ENCODE data around the gene MPND. TPM values are rescaled to one million over a fixed set of nuclear protein-coding genes. Genes with fewer than 3 reads are reported as not detected.
A peak's percentile ranks its signal among the peaks of the same experiment; 100 is the strongest.

Gene MPND
- total and polyA plus RNA-seq, 2 of the 13 experiments (the other 11 are each of a cell fraction or from before 2014, with no cell fraction given) = 10.8 to 15.8 TPM

GRCh38 chr19:4301590-4302242, 41.6 kb upstream of the MPND start:
- peak overlapping the region; percentile 63 for H3K9ac ChIP-seq (ENCODE audit: insufficient read depth, low read depth, low read length)
- H3K9me3 ChIP-seq (ENCODE audit: low read length) = no peaks in the 10 kb centered on the region
- H4K20me1 ChIP-seq (ENCODE audit: insufficient read depth, low read length) = no peaks in the 10 kb centered on the region
- CTCF ChIA-PET (ENCODE audit: low intra/inter-chr PET ratio, low total read pairs) = no interaction called here
- no peaks in the 10 kb centered on the region for H3K36me3 ChIP-seq (replicated peaks in 1 of 2; ENCODE audit: control insufficient read depth in 1 of 2, insufficient read depth in 2 of 2, low read length in 2 of 2)
- no peaks in the 10 kb centered on the region for H3K79me2 ChIP-seq (ENCODE audit: insufficient read depth, low read length)
- H2AFZ ChIP-seq (ENCODE audit: low read length) = peak overlapping the region; percentile 97
- ATAC-seq (peak; percentile 41), FAIRE-seq (no peak), DNase-seq (ENCODE audit: low spot score) (no peak)
- H3K4me1 ChIP-seq (ENCODE audit: insufficient read depth, low read length) = peaks cover 35% of the 10 kb centered on the region
- no TSS peak for BruUV-seq (replicated peaks)
- TF ChIP-seq ZNF263 (CRISPR knock-in tag; IDR thresholded peaks at IDR 0.05) (no peak), PPARG (CRISPR knock-in tag; conservative IDR thresholded peaks at IDR 0.05) (0 out of 2 replicates have a peak, but pooled peaks have one; percentile 26), NFIB (CRISPR knock-in tag; IDR thresholded peaks at IDR 0.05; ENCODE audit: borderline replicate concordance) (no peak), ZFP91 (CRISPR knock-in tag; IDR thresholded peaks at IDR 0.05; ENCODE audit: borderline replicate concordance) (peak; percentile 15; the same call in 1 of the 2 replicates), ZNF674 (CRISPR knock-in tag; IDR thresholded peaks at IDR 0.05; ENCODE audit: low read depth) (no peak), CBX2 (IDR thresholded peaks at IDR 0.05; ENCODE audit: low read depth, low read length) (no peak), CBX2 (CRISPR knock-in tag; IDR thresholded peaks at IDR 0.05; ENCODE audit: low read depth) (no peak), TEAD3 (CRISPR knock-in tag; optimal IDR thresholded peaks at IDR 0.05; ENCODE audit: borderline replicate concordance) (peak; percentile 28), ZFX (CRISPR knock-in tag; IDR thresholded peaks at IDR 0.05; ENCODE audit: low read depth) (peak; percentile 41; the same call in 1 of the 2 replicates), HOXA7 (CRISPR knock-in tag; IDR thresholded peaks at IDR 0.05) (no peak), TGIF2 (CRISPR knock-in tag; IDR thresholded peaks at IDR 0.05) (0 out of 2 replicates have a peak, but pooled peaks have one; percentile 26), MAZ (IDR thresholded peaks at IDR 0.05; ENCODE audit: borderline replicate concordance, low read depth, low read length) (no peak), MAZ (CRISPR knock-in tag; IDR thresholded peaks at IDR 0.05; ENCODE audit: low read depth) (no peak), ZMYM3 (CRISPR knock-in tag; IDR thresholded peaks at IDR 0.05) (peak; percentile 46), ZNF275 (CRISPR knock-in tag; IDR thresholded peaks at IDR 0.05; ENCODE audit: borderline replicate concordance) (no peak)
- TF ChIP-seq, protein P1, sequence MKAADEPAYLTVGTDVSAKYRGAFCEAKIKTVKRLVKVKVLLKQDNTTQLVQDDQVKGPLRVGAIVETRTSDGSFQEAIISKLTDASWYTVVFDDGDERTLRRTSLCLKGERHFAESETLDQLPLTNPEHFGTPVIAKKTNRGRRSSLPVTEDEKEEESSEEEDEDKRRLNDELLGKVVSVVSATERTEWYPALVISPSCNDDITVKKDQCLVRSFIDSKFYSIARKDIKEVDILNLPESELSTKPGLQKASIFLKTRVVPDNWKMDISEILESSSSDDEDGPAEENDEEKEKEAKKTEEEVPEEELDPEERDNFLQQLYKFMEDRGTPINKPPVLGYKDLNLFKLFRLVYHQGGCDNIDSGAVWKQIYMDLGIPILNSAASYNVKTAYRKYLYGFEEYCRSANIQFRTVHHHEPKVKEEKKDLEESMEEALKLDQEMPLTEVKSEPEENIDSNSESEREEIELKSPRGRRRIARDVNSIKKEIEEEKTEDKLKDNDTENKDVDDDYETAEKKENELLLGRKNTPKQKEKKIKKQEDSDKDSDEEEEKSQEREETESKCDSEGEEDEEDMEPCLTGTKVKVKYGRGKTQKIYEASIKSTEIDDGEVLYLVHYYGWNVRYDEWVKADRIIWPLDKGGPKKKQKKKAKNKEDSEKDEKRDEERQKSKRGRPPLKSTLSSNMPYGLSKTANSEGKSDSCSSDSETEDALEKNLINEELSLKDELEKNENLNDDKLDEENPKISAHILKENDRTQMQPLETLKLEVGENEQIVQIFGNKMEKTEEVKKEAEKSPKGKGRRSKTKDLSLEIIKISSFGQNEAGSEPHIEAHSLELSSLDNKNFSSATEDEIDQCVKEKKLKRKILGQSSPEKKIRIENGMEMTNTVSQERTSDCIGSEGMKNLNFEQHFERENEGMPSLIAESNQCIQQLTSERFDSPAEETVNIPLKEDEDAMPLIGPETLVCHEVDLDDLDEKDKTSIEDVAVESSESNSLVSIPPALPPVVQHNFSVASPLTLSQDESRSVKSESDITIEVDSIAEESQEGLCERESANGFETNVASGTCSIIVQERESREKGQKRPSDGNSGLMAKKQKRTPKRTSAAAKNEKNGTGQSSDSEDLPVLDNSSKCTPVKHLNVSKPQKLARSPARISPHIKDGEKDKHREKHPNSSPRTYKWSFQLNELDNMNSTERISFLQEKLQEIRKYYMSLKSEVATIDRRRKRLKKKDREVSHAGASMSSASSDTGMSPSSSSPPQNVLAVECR (CRISPR knock-in tag; IDR thresholded peaks at IDR 0.05; ENCODE audit: borderline replicate concordance) = no peak
- intact Hi-C loops (cut with micrococcal nuclease; ENCODE audit: unreplicated experiment) = no loop called here
- peak overlapping the region; percentile 21 to 55 (median 31); a peak in 5 of 6 replicates for H3K4me3 ChIP-seq (replicated peaks in 1 of 3; ENCODE audit: insufficient read depth in 1 of 3, low read depth in 2 of 3, low read length in 3 of 3)
- WGBS (ENCODE audit: low lambda C conversion rate) = 18% methylated on average over 13 of the region's 13 CpGs
- peak overlapping the region; percentile 18 for H3K27ac ChIP-seq (ENCODE audit: extremely low read length, insufficient read depth, low read length)
- peaks cover 2 to 11% of the 10 kb centered on the region in 2 experiments; a peak in 4 of 5 replicates for H3K27me3 ChIP-seq (ENCODE audit: control insufficient read depth in 1 of 2, insufficient read depth in 2 of 2, low read length in 2 of 2)
- H3K4me2 ChIP-seq (ENCODE audit: low read depth, low read length) = peak overlapping the region; percentile 79
- POLR2A ChIA-PET = interaction anchor here (1.0 kb wide), 1 partner anchor 41 kb away, joined by 4 read pairs; the partner anchor contains the start of gene MPND
- in situ Hi-C loops (cut with HindIII; ENCODE audit: extremely low pct_ligation_motif_present, low pct_unique_long_range_greater_than_20kb) = no loop called here

Measured in HepG2 (cell line).